Stimulated activated CD4-positive, alpha-beta T cell treated with anti-CD3 and anti-CD28 coated beads, Interleukin-1b, Interleukin-23, amount 100 ng/mL, for 48 hours (primary cell): ENCODE data around the gene WDR20.

Experiments
- DNase-seq: peaks from one replicate; pipeline ENCODE4 v3.0.0-alpha.2; 2020

Gene WDR20

GRCh38 chr14:102201353-102201738, 61.6 kb downstream of the WDR20 start:
- peak; percentile 21 for DNase-seq

- DNase-seq = no peak
These were observed 62.1 kb downstream of the WDR20 start for GRCh38 chr14:102201776-102202175.

GRCh38 chr14:102202944-102203343, 63.2 kb downstream of the WDR20 start:
- DNase-seq = no peak

- DNase-seq = no peak
These were observed 63.7 kb downstream of the WDR20 start for GRCh38 chr14:102203382-102203781.

GRCh38 chr14:102205560-102205959, 65.9 kb downstream of the WDR20 start:
- DNase-seq = no peak

- DNase-seq = no peak
These were observed 67.2 kb downstream of the WDR20 start for GRCh38 chr14:102206918-102207317.

GRCh38 chr14:102207831-102208365, 68.2 kb downstream of the WDR20 start:
- DNase-seq = no peak

GRCh38 chr14:102208741-102209140, 69.0 kb downstream of the WDR20 start:
- no peak for DNase-seq

GRCh38 chr14:102209224-102209966, 69.7 kb downstream of the WDR20 start:
- DNase-seq = no peak

- no peak for DNase-seq
These were observed 70.8 kb downstream of the WDR20 start for GRCh38 chr14:102210421-102211042.

GRCh38 chr14:102211240-102211639, 71.5 kb downstream of the WDR20 start:
- no peak for DNase-seq

- DNase-seq = no peak
These were observed 72.7 kb downstream of the WDR20 start for GRCh38 chr14:102212356-102212755.

- DNase-seq = no peak
These were observed 73.1 kb downstream of the WDR20 start for GRCh38 chr14:102212845-102213244.

- DNase-seq = no peak
These were observed 73.8 kb downstream of the WDR20 start for GRCh38 chr14:102213470-102213869.

GRCh38 chr14:102213984-102214658, 74.4 kb downstream of the WDR20 start:
- no peak for DNase-seq

GRCh38 chr14:102215071-102215470, 75.4 kb downstream of the WDR20 start:
- no peak for DNase-seq

GRCh38 chr14:102215576-102216250, 76.0 kb downstream of the WDR20 start:
- no peak for DNase-seq

- DNase-seq = no peak
These were observed 77.7 kb downstream of the WDR20 start for GRCh38 chr14:102217399-102217798.

- no peak for DNase-seq
These were observed 78.3 kb downstream of the WDR20 start for GRCh38 chr14:102217987-102218421.

- DNase-seq = no peak
These were observed 79.0 kb downstream of the WDR20 start for GRCh38 chr14:102218688-102219087.

- no peak for DNase-seq
These were observed 79.6 kb downstream of the WDR20 start for GRCh38 chr14:102219316-102219715.

GRCh38 chr14:102220031-102220430, 80.3 kb downstream of the WDR20 start:
- peak; percentile 16 for DNase-seq

- DNase-seq = no peak
These were observed 81.3 kb downstream of the WDR20 start for GRCh38 chr14:102221026-102221425.
